Right ventricle myocardium inferior (tissue), 1 donor: ENCODE results near the gene KIAA1614. TPM values are rescaled to one million over a fixed set of nuclear protein-coding genes. Genes with fewer than 3 reads are reported as not detected.

Experiments used
- ATAC-seq: fragments of 200-7000 bp; cut with Tn5 transposase; one replicate; pipeline ENCODE4 v1.9.1; 2020; ENCODE audit warnings: mild to moderate bottlenecking, moderate library complexity
- DNase-seq: peaks from one replicate; pipeline ENCODE4 v3.0.0; 2021; ENCODE audit errors: missing footprints
- intact Hi-C: fragments of 100-400 bp; cut with DNase I; formaldehyde crosslinking; loops from one replicate; pipeline ENCODE4 v1.11.0; 2022
- total RNA-seq: library from RNA; stranded (reverse); fragmentation: NEBNext Ultra II Directional; extraction: Animal tissue kit (Norgen Biotek cat#: 25700); gene quantifications from one replicate; pipeline ENCODE4 v1.2.1, GENCODE V29; 2021
- donor health status: DM: no; HTN: yes; CAD: no; lungs with severe emphysema.

The KIAA1614 gene
- total RNA-seq, 1 donor from 2014 or later, result 6.4 TPM

- DNase-seq (no peak), ATAC-seq (no peak)
- intact Hi-C loops, result no loop called here
Measured at GRCh38 chr1:180902541-180902940, 10.2 kb upstream of the KIAA1614 start.

DNA sequence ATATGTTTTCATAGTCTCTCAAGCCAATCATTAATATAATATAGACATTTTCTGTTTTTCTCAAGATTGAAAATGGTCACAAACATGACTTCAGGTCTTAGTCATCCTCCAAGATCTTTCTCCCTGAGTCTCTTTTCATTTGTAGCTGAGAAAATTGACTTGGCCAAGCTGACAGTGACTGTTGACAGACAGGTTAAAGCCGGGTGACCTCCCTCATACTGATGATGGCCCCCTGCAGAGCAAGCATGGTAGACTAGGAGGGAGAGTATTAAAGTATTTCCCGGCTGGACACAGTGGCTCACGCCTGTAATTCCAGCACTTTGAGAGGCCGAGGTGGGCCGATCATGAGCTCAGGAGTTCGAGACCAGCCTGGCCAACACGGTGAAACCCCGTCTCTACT lies 6.8 kb upstream of the KIAA1614 start:
- intact Hi-C loops, result no loop called here
- no peak for ATAC-seq
- DNase-seq, result no peak

DNA sequence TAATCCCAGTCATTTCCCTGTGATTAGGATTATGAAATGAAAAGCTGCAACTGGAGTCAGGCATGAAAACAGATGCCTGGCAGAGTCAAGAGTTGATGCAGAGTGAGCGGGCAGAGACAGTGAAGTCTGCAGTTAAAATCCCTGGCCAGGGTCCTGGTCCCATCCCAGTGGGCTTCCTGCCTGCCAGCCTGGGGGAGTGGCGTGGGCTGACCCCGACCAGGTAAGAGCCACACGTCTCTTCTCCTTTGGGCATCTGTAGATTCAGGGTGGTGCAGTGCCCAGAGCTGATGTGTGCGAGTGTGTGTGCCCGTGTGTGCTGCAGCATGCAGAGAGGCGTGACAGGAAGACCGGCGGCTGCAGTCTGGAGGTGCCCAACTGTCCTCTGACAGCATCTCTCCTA lies 6.2 kb upstream of the KIAA1614 start:
- DNase-seq (no peak), ATAC-seq (no peak)
- intact Hi-C loops, result no loop called here

DNA sequence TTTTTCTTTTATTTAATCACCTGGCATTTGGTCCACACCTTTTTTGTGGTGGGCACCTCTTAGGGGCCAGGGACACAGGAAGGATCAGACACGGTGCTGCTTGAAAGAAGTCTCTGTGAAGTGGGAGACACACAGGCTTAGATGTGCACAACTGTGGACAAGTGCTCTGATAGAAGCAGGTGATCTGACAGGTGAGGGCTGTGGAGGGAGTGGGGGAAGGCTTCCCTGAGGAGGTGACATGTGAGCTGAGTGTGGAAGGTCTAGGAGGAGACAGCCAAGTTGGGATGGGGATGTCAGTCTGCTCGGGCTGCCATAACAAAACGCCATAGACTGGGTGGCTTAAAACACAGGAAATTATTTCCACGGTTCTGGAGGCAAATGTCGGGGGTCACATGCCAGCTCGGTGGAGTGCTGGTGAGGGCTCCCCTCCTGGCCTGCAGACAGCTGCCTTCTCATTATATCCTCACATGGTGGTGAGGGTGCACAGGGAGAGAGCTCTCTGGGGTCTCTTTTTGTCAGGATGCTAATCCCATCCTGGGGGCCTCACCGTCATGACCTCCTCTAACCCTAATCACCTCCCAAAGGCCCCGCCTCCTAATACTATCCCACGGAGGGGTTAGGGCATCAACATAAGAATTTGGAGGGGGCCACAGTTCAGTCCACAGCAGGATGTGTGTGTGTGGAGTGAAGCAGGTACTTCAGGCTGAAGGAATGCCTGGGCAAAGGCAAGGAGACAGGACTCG lies 5.2 kb upstream of the KIAA1614 start:
- intact Hi-C loops, result no loop called here
- ATAC-seq (no peak), DNase-seq (no peak)

DNA sequence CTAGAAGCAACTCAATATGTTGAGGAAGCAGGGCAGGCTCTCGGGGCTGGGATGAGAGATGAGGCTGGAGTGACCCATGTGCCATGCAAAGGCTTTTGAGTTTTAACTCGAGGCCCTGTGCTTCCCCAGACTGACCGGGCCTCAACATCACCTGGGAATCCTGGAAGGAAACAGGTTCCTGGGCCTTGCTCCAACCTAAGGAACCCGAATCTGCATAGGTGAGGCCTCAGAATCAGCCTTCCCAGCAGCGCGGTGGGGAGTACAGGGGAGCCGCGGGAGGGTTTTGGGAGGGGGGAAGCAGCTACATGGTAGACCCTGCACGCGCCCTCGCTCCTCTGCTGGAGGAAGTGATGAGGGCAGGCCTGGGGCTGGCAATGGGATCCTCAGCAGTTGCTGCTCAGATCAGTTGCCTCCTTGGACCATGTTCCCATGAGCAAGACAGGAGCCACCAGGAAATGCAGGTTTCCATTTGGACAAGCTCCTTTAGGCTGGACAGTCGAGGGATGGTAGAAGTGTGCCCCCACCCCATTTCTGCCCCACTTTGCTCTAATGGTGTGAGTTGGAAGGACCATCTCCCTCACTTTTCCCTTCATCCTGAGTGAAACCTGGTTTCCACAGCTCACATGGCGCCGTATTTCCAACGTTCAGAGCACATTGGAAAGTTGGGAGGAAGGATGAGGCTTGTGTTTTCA lies 4.5 kb upstream of the KIAA1614 start:
- intact Hi-C loops, result no loop called here
- DNase-seq, result no peak
- no peak for ATAC-seq

DNA sequence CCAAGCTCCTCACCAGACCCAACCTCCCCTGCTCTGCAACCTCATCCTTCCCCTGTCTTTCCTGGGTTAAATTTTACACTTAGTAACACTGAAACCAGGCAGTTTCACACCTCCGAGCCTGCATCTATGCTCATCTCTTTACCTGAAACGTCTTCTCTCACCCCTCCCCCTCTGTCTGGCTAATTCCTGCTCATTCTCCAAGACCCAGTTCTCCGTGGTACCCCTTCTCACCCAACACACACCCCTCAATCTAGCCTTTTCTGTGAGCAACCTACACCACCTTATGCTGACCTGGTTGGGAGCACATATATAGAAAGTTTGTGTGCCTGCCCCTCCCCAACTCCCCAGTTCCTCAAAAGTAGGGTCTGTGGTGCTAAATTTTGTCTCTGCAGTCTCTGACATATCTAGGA lies 3.7 kb upstream of the KIAA1614 start:
- ATAC-seq (no peak), DNase-seq (no peak)
- intact Hi-C loops, result no loop called here

- ATAC-seq (no peak), DNase-seq (no peak)
- intact Hi-C loops, result no loop called here
Measured at GRCh38 chr1:180909462-180909976, 3.2 kb upstream of the KIAA1614 start.

DNA sequence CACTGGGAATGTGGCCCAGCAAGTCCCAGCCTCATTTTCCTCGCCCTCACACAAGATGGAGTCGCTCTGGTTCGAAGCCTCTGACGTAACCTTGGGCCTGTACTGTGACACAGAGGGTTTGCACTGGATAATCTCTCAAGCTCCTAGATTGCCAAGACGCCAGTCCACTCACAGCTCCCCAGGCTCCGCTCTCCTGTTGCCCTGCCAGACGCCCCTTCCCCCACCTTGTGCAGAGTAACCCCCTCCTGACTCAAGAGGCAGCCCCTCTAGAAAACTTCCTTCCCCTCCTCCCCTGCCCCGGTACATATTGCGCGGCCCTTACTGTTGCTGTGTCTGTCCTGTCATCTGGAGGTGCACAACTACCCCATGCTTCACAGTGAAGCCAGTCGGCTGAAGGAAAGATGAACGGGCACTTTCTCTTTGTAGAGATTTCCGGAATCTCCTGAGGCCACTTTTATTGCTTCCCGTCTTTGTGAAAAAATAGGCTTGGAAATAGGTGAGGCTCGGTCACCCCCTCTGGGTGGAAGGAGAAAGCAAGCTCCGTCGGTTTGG lies 981 bp upstream of the KIAA1614 start:
- intact Hi-C loops, result no loop called here
- no peak for DNase-seq
- ATAC-seq, result peak; percentile 14

DNA sequence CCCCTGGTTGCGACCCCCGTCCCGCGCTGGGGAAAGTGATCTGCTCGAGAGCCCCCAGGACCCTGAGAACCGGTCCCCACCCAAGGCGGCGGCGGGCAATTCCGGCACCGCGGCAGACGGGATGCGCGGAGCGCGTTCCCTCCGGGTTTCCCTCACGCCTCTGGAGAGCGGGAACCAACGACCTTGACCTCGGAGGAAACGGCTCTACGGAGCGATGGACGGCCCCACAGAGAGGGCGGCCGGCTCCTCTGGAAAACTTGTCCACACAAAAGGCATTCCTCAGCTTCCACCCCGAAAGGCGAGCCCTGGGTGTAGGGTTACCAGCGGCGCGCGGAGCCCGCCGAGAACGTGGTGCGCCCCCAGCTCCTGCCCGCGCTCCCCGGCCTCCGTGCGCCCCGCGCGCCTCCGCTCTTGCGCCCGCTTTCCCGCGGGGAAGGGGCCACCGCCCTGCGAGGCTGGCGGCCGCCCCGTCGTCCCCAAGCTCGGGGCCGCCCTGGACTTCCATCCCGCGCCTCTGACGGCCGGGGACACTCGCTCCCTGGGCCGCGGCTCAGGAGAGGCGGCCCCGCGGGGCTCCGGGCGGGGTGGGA lies 391 bp upstream of the KIAA1614 start:
- DNase-seq (no peak), ATAC-seq (peak; percentile 46)
- intact Hi-C loops, result no loop called here

GRCh38 chr1:180915426-180915965 lies 2.8 kb downstream of the KIAA1614 start:
- intact Hi-C loops, result no loop called here
- no peak for DNase-seq
- no peak for ATAC-seq

- intact Hi-C loops, result no loop called here
- ATAC-seq, result no peak
- DNase-seq, result no peak
Measured at GRCh38 chr1:180916012-180916770, 3.5 kb downstream of the KIAA1614 start.

GRCh38 chr1:180916771-180917170 lies 4.1 kb downstream of the KIAA1614 start:
- intact Hi-C loops, result no loop called here
- no peak for ATAC-seq

GRCh38 chr1:180917306-180918065 lies 4.8 kb downstream of the KIAA1614 start:
- DNase-seq, result no peak
- intact Hi-C loops, result no loop called here
- no peak for ATAC-seq

More at GRCh38 chr1:180916771-180917170, 4.1 kb downstream of the KIAA1614 start:
- no peak for DNase-seq

DNA sequence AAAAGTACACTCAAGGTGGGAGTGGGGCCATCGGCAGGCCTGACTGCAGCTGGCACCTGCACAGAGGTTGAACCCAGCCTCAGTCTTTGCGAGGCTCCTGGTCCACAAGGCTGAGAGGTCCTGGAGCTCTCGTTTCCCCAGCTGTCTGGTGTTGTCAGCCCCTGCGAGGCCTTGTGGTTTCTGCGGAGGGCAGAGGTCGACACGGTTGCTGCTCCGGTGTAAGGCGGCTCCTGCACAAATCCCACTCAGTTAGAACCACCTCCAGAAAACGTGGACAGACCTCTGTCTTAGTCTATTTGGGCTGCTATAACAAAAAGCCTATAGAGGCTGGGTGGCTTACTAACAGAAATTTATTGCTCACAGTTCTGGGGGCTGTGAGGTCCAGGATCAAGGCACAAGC lies 5.8 kb downstream of the KIAA1614 start:
- DNase-seq (no peak), ATAC-seq (no peak)
- intact Hi-C loops, result no loop called here

- ATAC-seq (no peak), DNase-seq (no peak)
- intact Hi-C loops, result no loop called here
Measured at GRCh38 chr1:180919183-180919700, 6.5 kb downstream of the KIAA1614 start.

DNA sequence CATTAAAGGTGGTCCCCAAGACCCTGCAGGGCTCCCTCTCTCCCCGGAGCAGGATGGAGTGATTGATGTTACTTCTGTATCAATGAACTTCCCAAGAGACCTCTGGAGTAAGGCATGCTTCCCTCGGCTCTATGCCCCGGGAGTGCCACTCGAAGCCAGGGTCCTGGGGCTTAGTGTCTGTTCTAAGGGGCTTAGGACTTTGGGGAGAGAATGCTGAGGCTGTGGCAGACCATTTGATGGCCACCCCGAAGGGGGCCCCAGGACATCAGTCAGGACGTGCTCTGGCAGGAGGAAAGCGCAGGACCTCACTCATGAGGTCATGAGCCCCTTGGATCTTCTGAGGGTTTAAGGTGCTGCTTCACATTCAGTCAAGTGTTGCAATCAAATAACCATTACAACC lies 7.5 kb downstream of the KIAA1614 start:
- DNase-seq (no peak), ATAC-seq (no peak)
- intact Hi-C loops, result no loop called here

DNA sequence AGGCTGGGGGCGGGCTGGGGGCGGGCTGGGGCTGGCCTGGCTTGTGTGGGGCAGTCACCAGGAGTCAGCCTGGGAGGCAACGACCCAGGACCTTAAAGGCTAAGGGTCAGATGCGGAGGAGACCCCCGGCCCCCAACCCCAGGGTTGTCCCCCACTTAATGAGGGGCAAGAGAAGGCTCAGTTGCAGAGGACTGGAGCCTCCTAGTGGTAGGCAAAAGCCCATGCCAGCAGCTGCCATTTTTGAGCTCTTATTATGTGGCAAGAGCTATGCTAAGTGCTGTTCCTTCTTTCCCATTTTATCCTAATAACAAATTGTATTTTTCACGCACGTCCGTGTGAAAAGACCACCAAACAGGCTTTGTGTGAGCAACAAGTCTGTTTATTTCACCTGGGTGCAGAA lies 8.0 kb downstream of the KIAA1614 start:
- DNase-seq, result no peak
- intact Hi-C loops, result no loop called here
- ATAC-seq, result no peak

DNA sequence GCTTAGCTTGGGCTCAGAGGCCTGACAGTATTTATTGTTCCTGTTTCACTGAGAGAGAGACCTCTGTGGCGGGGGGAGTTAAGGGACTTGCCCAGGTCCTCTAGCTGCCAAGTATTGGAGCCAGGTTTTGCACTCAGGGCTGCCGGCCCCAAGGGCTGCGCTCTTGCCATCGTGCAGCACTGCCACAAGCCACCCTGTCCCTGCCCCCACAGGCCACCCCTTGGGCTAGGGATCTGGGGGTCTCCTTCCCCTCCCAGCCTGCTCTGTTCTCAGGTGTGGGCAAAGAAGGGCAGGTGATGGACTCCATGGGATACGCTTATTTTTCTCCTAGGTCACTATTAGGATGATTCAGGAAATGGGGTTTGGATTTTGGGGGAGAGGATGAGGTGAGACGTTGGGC lies 8.7 kb downstream of the KIAA1614 start:
- DNase-seq, result no peak
- no peak for ATAC-seq
- intact Hi-C loops, result no loop called here
